Endodermal cell (in vitro differentiated cells): ENCODE measurements around the gene BATF. TPM values are rescaled to one million over a fixed set of nuclear protein-coding genes. Genes with fewer than 3 reads are reported as not detected.

Experiments
- DNase-seq: peaks from one replicate; pipeline ENCODE4 v3.0.0-alpha.2; 2017
- H3K27ac ChIP-seq: 2 replicates; pipeline ENCODE4 v1.5.1; 2013; ENCODE audit warnings: mild to moderate bottlenecking, low read depth, low read length, moderate library complexity
- H3K27me3 ChIP-seq: 2 replicates; pipeline ENCODE4 v1.6.1; 2013; ENCODE audit warnings: mild to moderate bottlenecking, low read length, moderate library complexity; ENCODE audit not compliant: insufficient read depth, control insufficient read depth, poor library complexity, severe bottlenecking
- H3K36me3 ChIP-seq: 2 replicates; pipeline ENCODE4 v1.7.0; 2013; ENCODE audit warnings: mild to moderate bottlenecking, low read length, moderate library complexity; ENCODE audit not compliant: control insufficient read depth, insufficient read depth
- H3K4me1 ChIP-seq: one replicate; pipeline ENCODE4 v1.7.0; 2013; ENCODE audit warnings: low read length; ENCODE audit not compliant: control insufficient read depth, insufficient read depth
- H3K4me3 ChIP-seq: 2 replicates; pipeline ENCODE4 v1.5.1; 2013; ENCODE audit warnings: mild to moderate bottlenecking, low read length, moderate library complexity
- H3K9ac ChIP-seq: 2 replicates; pipeline ENCODE4 v1.6.1; 2013; ENCODE audit warnings: mild to moderate bottlenecking, low read length, moderate library complexity; ENCODE audit not compliant: poor library complexity, severe bottlenecking; ENCODE audit errors: extremely low read depth
- H3K9me3 ChIP-seq: 2 replicates; pipeline ENCODE4 v1.6.1; 2013; ENCODE audit warnings: mild to moderate bottlenecking, low read length, moderate library complexity; ENCODE audit not compliant: control insufficient read depth
- H3K27ac Mint-ChIP-seq: 2 replicates; pipeline ENCODE4 v1.8.0; 2020; ENCODE audit warnings: mixed read lengths
- H3K27me3 Mint-ChIP-seq: 2 replicates; pipeline ENCODE4 v1.8.0; 2021; ENCODE audit warnings: mild to moderate bottlenecking, mixed read lengths; ENCODE audit not compliant: insufficient read depth
- H3K36me3 Mint-ChIP-seq: 2 replicates; pipeline ENCODE4 v1.8.0; 2020; ENCODE audit warnings: low read depth, mixed read lengths
- H3K4me1 Mint-ChIP-seq: 2 replicates; pipeline ENCODE4 v1.8.0; 2020; ENCODE audit warnings: mixed read lengths
- H3K4me3 Mint-ChIP-seq: 2 replicates; pipeline ENCODE4 v1.8.0; 2020; ENCODE audit warnings: mild to moderate bottlenecking, moderate library complexity, mixed read lengths
- H3K9me3 Mint-ChIP-seq: 2 replicates; pipeline ENCODE4 v1.8.0; 2020; ENCODE audit warnings: mild to moderate bottlenecking, mixed read lengths
- WGBS, 2 experiments: methylation state at CpG; one replicate each; pipeline versions ENCODE4 v1.1.5 to v1.1.7; 2013; ENCODE audit warnings: missing lambda C conversion rate in 2 of 2, mixed read lengths in 1 of 2; ENCODE audit not compliant: insufficient coverage in 1 of 2, insufficient read length in 1 of 2; 5-methylcytosine and 5-hydroxymethylcytosine counted together
- total RNA-seq, 2 donors: library from RNA; stranded (reverse); fragmentation: NEBNext Ultra II Directional in 1 of 2; extraction: Animal tissue kit (Norgen Biotek cat#: 25700) in 1 of 2; gene quantifications; 2 replicates in 1 of 2; 3 replicates in 1 of 2; pipeline ENCODE4 v1.2.1, GENCODE V29; 2021
- TF ChIP-seq, protein P1 (sequence below): fragments of 200-600 bp; sonication (generic); conservative IDR thresholded peaks from 2 replicates; pipeline ENCODE4 v1.5.0; 2021; ENCODE audit warnings: antibody characterized with exemption, mild to moderate bottlenecking

Gene BATF
- total RNA-seq, 2 donors from 2014 or later = not detected

DNA sequence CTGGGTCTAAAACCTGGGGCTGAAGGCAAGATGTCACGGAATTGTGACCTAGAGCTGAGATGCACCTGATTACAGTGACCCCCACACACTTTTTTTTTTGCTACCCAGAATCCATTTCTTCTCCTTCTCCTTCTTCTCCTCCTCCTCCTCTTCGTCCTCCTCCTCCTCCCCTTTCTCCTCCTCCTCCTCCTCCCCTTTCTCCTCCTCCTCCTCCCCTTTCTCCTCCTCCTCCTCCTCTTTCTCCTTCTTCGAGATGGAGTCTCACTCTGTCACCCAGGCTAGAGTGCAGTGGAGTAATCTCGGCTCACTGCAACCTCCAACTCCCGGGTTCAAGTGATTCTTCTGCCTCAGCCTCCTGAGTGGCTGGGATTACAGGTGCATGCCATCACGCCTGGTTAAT lies 36.8 kb downstream of the BATF start:
- TF ChIP-seq, protein P1, sequence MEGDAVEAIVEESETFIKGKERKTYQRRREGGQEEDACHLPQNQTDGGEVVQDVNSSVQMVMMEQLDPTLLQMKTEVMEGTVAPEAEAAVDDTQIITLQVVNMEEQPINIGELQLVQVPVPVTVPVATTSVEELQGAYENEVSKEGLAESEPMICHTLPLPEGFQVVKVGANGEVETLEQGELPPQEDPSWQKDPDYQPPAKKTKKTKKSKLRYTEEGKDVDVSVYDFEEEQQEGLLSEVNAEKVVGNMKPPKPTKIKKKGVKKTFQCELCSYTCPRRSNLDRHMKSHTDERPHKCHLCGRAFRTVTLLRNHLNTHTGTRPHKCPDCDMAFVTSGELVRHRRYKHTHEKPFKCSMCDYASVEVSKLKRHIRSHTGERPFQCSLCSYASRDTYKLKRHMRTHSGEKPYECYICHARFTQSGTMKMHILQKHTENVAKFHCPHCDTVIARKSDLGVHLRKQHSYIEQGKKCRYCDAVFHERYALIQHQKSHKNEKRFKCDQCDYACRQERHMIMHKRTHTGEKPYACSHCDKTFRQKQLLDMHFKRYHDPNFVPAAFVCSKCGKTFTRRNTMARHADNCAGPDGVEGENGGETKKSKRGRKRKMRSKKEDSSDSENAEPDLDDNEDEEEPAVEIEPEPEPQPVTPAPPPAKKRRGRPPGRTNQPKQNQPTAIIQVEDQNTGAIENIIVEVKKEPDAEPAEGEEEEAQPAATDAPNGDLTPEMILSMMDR = no peak
- H3K27me3 ChIP-seq = no peaks in the 10 kb centered on the region
- no peak overlapping the region for H3K9ac ChIP-seq
- no peaks in the 10 kb centered on the region for H3K4me1 ChIP-seq
- H3K4me3 Mint-ChIP-seq = no peak overlapping the region
- H3K27ac Mint-ChIP-seq = no peak overlapping the region
- peaks cover 19% of the 10 kb centered on the region for H3K27me3 Mint-ChIP-seq
- peaks cover 8% of the 10 kb centered on the region for H3K9me3 Mint-ChIP-seq
- H3K4me3 ChIP-seq = no peak overlapping the region
- H3K9me3 ChIP-seq = peaks cover 10% of the 10 kb centered on the region
- H3K4me1 Mint-ChIP-seq = no peaks in the 10 kb centered on the region
- no peaks in the 10 kb centered on the region for H3K36me3 ChIP-seq
- DNase-seq = no peak
- WGBS, 2 experiments = 88 to 90% methylated on average over 4 to 6 of the region's 6 CpGs
- H3K36me3 Mint-ChIP-seq = no peaks in the 10 kb centered on the region
- no peak overlapping the region for H3K27ac ChIP-seq

DNA sequence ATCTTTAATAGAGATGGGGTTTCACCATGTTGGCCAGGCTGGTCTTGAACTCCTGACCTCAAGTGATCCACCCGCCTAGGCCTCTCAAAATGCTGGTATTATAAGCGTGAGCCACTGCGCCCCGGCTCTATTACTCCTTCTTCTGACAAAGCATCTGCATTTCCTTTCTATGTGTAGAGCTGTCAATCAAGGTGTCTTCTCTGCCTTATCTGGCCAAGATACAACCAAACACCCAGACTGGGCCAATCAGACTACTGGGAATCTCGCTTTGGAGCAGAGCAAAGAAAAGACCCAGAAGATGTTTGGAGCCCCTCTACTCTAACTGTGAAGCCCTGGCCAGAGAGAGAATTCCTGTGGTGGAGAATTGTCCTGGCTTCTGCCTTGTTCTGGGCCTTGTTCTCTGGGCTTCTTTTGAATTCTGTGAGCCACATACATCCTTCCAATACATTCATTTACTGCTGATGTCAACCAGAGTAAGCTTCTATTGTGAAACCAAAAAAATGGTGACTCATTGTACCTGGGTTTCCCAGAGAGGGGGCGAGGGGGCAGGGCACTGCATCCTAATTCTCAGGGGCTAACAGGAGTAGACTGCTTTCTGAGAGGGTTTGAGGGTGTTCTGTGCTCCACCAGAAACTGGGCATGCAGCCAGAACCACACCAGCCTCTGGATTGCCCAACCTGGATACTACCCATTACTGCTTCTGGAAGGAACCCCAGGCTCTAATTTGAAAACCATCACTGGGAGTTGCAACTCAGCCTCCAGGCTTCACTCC lies 37.4 kb downstream of the BATF start:
- Histone ChIP-seq H3K4me3 (no peak overlapping the region), H3K27me3 (no peaks in the 10 kb centered on the region), H3K36me3 (no peaks in the 10 kb centered on the region), H3K9me3 (peaks cover 10% of the 10 kb centered on the region), H3K9ac (no peak overlapping the region), H3K4me1 (no peaks in the 10 kb centered on the region), H3K27ac (no peak overlapping the region)
- peaks cover 19% of the 10 kb centered on the region for H3K27me3 Mint-ChIP-seq
- peaks cover 8% of the 10 kb centered on the region for H3K9me3 Mint-ChIP-seq
- H3K36me3 Mint-ChIP-seq = no peaks in the 10 kb centered on the region
- whole genome bisulfite sequencing, 2 experiments = 91 to 95% methylated on average over 5 to 6 of the region's 6 CpGs
- no peak overlapping the region for H3K27ac Mint-ChIP-seq
- no peak overlapping the region for H3K4me3 Mint-ChIP-seq
- DNase-seq = no peak
- no peaks in the 10 kb centered on the region for H3K4me1 Mint-ChIP-seq
- TF ChIP-seq, protein P1 = no peak

DNA sequence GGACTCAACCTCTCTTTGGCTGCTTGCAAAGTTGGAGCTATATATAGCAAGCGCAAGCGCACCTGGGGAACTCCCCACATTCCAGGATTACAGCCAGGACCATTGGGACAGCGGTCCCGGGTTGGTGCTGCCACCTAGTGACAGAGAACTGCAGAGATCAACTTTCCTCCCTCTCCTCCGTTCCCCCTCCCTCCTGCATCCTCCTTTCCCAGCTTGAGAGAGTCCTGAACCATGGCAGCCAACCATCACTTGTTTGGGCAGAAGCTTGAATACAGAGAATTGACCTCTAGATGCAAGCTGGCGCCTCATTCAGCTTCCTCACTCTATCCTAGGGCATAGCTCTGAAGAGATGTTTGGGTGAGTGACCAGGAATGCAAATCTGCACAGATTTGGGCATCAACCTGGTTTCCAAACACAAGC lies 38.8 kb downstream of the BATF start:
- Histone ChIP-seq H3K4me3 (no peak overlapping the region), H3K9me3 (peaks cover 10% of the 10 kb centered on the region), H3K4me1 (no peaks in the 10 kb centered on the region), H3K36me3 (no peaks in the 10 kb centered on the region), H3K27ac (no peak overlapping the region), H3K27me3 (no peaks in the 10 kb centered on the region), H3K9ac (no peak overlapping the region)
- no peaks in the 10 kb centered on the region for H3K4me1 Mint-ChIP-seq
- H3K27ac Mint-ChIP-seq = no peak overlapping the region
- peaks cover 19% of the 10 kb centered on the region for H3K27me3 Mint-ChIP-seq
- WGBS, 2 experiments = 0 to 6% methylated on average over 1 to 6 of the region's 6 CpGs
- H3K36me3 Mint-ChIP-seq = no peaks in the 10 kb centered on the region
- no peak overlapping the region for H3K4me3 Mint-ChIP-seq
- H3K9me3 Mint-ChIP-seq = peaks cover 8% of the 10 kb centered on the region
- peak; percentile 95 for DNase-seq
- TF ChIP-seq, protein P1 = peak; percentile 93
